HepG2 (cell line): ENCODE measurements around the gene RPL39.

Source experiments
- CREB1 ChIP-seq, 2 experiments: fragments of 450-650 bp in 1 of 2; IDR thresholded peaks; 2 replicates each; pipeline ENCODE4 v1.6.1; 2016 to 2017; ENCODE audit warnings: control low read depth in 1 of 2, mild to moderate bottlenecking in 1 of 2, missing compliant biosample characterization in 1 of 2, missing genetic modification characterization in 1 of 2
- ZNF691 ChIP-seq: sonication (generic); formaldehyde crosslinking; IDR thresholded peaks from 2 replicates; pipeline ENCODE4 v1.4.0; 2020; ENCODE audit warnings: missing genetic modification reagents, low read depth, mild to moderate bottlenecking, borderline replicate concordance

- TF ChIP-seq ZNF691 (CRISPR knock-in tag) = no peak
- no peak for TF ChIP-seq CREB1 (IDR thresholded peaks at IDR 0.05)
- no peak for TF ChIP-seq CREB1 (CRISPR knock-in tag; IDR thresholded peaks at IDR 0.05)
Measured at GRCh38 chrX:119778829-119779228, 12.6 kb downstream of the RPL39 start.
